RWPE2 (cell line): Measurements from ENCODE around the gene VWF.
"Not testable (repeated sequence)": the region's sequence is repeated elsewhere in the genome, so short reads cannot be mapped to it uniquely, and the experiment has no call there.

Source experiments
- ATAC-seq: fragments of 200-7000 bp; cut with Tn5 transposase; 3 replicates; pipeline ENCODE4 v1.9.1; 2021; ENCODE audit warnings: low read depth
- DNase-seq: peaks from one replicate; pipeline ENCODE4 v3.0.0-alpha.2; 2020; ENCODE audit warnings: low spot score
- H3K27ac ChIP-seq: fragments of 450-650 bp; 2 replicates; pipeline ENCODE4 v1.5.1; 2017; ENCODE audit warnings: mild to moderate bottlenecking; ENCODE audit not compliant: poor library complexity, severe bottlenecking
- H3K27me3 ChIP-seq: fragments of 250-450 bp; sonication (Bioruptor Pico); 2 replicates; pipeline ENCODE4 v1.5.1; 2021; ENCODE audit warnings: mild to moderate bottlenecking, moderate library complexity; ENCODE audit not compliant: insufficient read depth, poor library complexity, severe bottlenecking
- H3K36me3 ChIP-seq: fragments of 250-450 bp; sonication (Bioruptor Pico); 2 replicates; pipeline ENCODE4 v1.5.1; 2020; ENCODE audit warnings: low read depth, mild to moderate bottlenecking, moderate library complexity
- H3K4me1 ChIP-seq: fragments of 250-450 bp; sonication (Bioruptor Pico); 2 replicates; pipeline ENCODE4 v1.5.1; 2021; ENCODE audit warnings: mild to moderate bottlenecking, moderate library complexity; ENCODE audit not compliant: insufficient read depth, poor library complexity, severe bottlenecking
- H3K4me3 ChIP-seq: fragments of 250-450 bp; sonication (Bioruptor Pico); 2 replicates; pipeline ENCODE4 v1.5.1; 2021; ENCODE audit warnings: mild to moderate bottlenecking, moderate library complexity; ENCODE audit not compliant: severe bottlenecking
- H3K9me3 ChIP-seq: fragments of 250-450 bp; sonication (Bioruptor Pico); 2 replicates; pipeline ENCODE4 v1.5.1; 2021; ENCODE audit warnings: mild to moderate bottlenecking, moderate library complexity; ENCODE audit not compliant: severe bottlenecking
- CTCF ChIP-seq: fragments of 450-650 bp; IDR thresholded peaks from one replicate; pipeline ENCODE4 v1.5.1; 2017; ENCODE audit warnings: mild to moderate bottlenecking, moderate library complexity; ENCODE audit not compliant: poor library complexity, severe bottlenecking

The VWF gene

GRCh38 chr12:6031001-6031400 lies 93.5 kb downstream of the VWF start:
- Histone ChIP-seq H3K27ac (no peak overlapping the region), H3K4me3 (no peak overlapping the region), H3K4me1 (no peaks in the 10 kb centered on the region), H3K27me3 (no peaks in the 10 kb centered on the region), H3K9me3 (no peaks in the 10 kb centered on the region), H3K36me3 (no peaks in the 10 kb centered on the region)
- no peak for ATAC-seq
- no peak for DNase-seq
- TF ChIP-seq CTCF, result no peak

GRCh38 chr12:6030081-6030480 lies 94.4 kb downstream of the VWF start:
- H3K36me3 ChIP-seq, result no peaks in the 10 kb centered on the region
- TF ChIP-seq CTCF, result no peak
- no peak overlapping the region for H3K27ac ChIP-seq
- no peaks in the 10 kb centered on the region for H3K27me3 ChIP-seq
- H3K4me1 ChIP-seq, result no peaks in the 10 kb centered on the region
- ATAC-seq (no peak), DNase-seq (no peak)
- no peaks in the 10 kb centered on the region for H3K9me3 ChIP-seq
- H3K4me3 ChIP-seq, result no peak overlapping the region

GRCh38 chr12:6029401-6029800 lies 95.1 kb downstream of the VWF start:
- TF ChIP-seq CTCF, result no peak
- Histone ChIP-seq H3K27me3 (no peaks in the 10 kb centered on the region), H3K27ac (no peak overlapping the region), H3K4me1 (no peaks in the 10 kb centered on the region), H3K36me3 (no peaks in the 10 kb centered on the region), H3K4me3 (no peak overlapping the region), H3K9me3 (no peaks in the 10 kb centered on the region)
- ATAC-seq (no peak), DNase-seq (no peak)

DNA sequence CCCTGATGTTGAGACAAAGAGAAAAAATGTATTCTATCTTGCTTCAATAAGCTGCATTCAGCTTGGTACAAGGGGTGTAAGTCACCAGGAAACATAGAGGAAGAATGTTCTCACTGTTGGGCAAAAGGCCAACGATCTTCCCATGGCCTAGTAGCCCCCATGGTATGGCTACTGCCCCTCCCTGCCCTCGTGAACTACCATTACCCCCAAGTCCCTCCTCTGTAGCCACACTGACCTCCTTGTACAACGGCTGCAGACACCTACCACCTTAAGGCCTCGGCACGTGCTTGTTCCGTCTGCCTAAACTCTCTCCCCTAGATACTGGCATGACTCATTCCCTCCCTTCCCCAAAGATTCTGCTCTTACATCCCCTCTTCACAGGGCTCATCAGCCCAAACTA lies 97.5 kb downstream of the VWF start:
- DNase-seq, result no peak
- no peaks in the 10 kb centered on the region for H3K36me3 ChIP-seq
- no peaks in the 10 kb centered on the region for H3K4me1 ChIP-seq
- H3K27me3 ChIP-seq, result no peaks in the 10 kb centered on the region
- TF ChIP-seq CTCF, result no peak
- H3K27ac ChIP-seq, result no peak overlapping the region
- no peak overlapping the region for H3K4me3 ChIP-seq
- no peak for ATAC-seq
- H3K9me3 ChIP-seq, result no peaks in the 10 kb centered on the region

DNA sequence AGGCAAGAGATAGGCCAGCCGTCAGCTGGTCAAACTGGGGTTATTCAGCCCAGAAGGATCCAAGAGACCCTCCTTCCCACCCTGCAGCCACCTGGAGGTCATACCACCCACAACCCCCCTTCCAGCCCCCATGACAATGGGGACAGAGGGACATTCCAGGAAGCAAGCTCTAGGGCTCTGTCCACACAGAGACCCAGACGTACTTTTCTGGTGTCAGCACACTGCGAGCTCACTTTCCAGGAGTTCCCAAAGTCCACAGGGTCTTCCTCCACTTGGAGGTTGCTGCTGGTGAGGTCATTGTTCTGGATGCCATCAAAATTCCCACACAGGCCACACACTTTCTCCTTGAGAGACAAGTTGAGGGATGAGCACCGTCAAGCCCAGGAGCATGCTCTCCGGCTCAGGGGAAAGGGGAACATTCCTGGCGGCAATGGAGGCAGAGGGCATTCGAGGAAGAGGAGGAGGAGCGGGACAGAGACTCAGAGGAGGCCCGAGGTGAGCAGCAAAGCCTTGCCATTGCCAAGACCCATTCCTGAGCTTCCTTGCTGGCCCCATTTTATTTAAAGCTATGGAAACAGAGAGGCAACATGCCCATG lies 98.7 kb downstream of the VWF start:
- not testable (repeated sequence) for H3K27ac ChIP-seq, ATAC-seq, H3K4me3 ChIP-seq, H3K27me3 ChIP-seq, H3K36me3 ChIP-seq, DNase-seq, H3K4me1 ChIP-seq, H3K9me3 ChIP-seq

GRCh38 chr12:6024066-6024465 lies 100.4 kb downstream of the VWF start:
- not testable (repeated sequence) for H3K27ac ChIP-seq, DNase-seq, ATAC-seq, H3K4me1 ChIP-seq, H3K27me3 ChIP-seq, H3K36me3 ChIP-seq, H3K9me3 ChIP-seq, H3K4me3 ChIP-seq
